ENCODE measurements around the gene AP2B1.

- TF ChIP-seq CTCF (IDR thresholded peaks at IDR 0.05; ENCODE audit: low read depth, low read length, missing input control) (no peak), EGR1 (IDR thresholded peaks at IDR 0.05; ENCODE audit: low read depth in 2 of 2) (no peak), TAF1 (conservative IDR thresholded peaks at IDR 0.05) (no peak)
Observed at GRCh38 chr17:35698800-35699199, 111.7 kb downstream of the AP2B1 start.

All from liver (tissue), 3 donors.